Measurements from ENCODE around the gene FAM209A.

Gene FAM209A

DNA sequence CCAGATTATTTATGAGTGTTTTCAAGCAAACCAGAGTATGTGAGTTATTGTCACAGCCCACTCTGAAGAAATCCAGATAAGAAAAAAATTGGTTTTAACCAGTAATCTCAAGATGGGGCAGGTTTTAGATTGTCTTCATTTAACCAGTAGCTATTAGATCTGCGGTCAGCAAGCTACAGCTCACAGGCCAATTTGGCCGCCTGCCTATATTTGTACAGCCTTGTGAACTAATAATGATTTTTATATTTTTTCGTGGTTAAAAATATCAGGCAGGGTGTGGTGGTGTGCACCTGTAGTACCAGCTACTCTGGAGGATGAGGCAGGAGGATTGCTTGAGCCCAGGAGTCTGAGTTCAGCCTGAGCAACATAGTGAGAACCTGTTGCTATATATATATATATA, 13.5 kb downstream of the FAM209A start:
- in situ Hi-C loops (cut with MboI; ENCODE audit: low sequenced_read_pairs), result no loop called here

DNA sequence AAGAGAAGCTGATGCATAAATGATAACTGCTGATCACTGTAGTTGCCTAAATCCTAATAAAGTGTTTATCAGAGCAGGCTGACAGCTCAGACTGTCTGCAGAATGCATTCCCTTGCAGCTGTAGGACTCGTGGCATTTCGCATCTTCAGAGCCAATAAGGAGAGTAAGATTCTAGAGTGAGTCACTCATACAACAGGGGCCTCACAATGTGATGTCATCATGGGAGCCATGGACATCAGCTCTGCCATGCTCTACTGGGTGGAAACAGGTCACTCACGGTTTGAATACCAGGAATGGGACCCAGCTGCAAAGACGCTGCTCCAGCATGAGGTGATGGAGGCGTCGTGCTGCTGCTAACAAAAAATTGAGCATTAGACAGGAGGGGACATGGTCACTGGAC, 15.9 kb downstream of the FAM209A start:
- in situ Hi-C loops (cut with MboI; ENCODE audit: low sequenced_read_pairs), result no loop called here

DNA sequence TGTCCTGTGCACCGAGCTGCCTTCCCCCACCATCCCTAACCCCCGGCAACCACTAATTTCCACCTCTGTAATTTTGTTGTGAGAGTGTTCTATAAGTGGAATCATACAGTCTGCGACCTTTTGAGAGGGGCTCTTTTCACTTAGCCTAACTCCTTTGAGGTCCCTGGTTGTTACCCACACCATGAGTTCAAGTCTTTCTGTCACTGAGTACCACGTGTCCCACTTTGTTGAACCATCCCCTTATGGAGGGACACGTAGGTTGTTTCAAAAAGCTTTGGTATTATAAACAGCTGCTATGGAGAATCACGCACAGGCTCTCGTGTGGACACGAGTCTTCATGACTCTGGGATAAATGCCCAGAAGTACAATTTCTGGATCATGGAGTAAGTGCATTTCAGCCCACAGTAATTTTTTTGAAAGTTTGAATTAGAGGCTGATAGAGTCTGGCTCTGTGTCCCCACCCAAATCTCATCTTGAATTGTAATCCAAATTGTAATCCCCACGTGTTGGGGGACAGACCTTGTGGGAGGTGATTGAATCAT, 18.0 kb downstream of the FAM209A start:
- in situ Hi-C loops (cut with MboI; ENCODE audit: low sequenced_read_pairs), result no loop called here

DNA sequence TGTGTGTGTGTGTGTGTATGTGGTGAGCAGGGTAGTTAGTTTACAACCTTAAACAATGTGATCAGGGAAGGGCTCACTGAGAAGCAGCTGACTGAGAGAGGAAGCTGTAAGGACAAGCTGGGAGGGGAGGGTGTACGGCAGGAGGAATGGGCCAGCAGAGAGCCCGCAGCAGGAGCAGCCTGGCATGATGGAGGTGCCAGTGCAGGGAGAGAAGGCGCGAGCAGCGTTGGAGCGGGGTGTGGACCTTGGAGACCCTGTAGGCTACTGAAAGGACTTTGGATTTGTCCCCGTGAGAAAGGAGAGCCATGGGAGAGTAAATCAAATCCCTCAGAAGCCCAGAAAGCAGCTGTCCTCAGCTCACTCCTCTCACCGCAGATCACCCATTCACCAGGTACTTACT, 27.0 kb downstream of the FAM209A start:
- in situ Hi-C loops (cut with MboI; ENCODE audit: low sequenced_read_pairs), result loop anchor here (25.0 kb wide), 1 partner anchor 411 kb away; no protein-coding TSS in a partner anchor

GRCh38 chr20:56552911-56553629, 28.5 kb downstream of the FAM209A start:
- in situ Hi-C loops (cut with MboI; ENCODE audit: low sequenced_read_pairs), result loop anchor here (25.0 kb wide), 1 partner anchor 409 kb away; no protein-coding TSS in a partner anchor

DNA sequence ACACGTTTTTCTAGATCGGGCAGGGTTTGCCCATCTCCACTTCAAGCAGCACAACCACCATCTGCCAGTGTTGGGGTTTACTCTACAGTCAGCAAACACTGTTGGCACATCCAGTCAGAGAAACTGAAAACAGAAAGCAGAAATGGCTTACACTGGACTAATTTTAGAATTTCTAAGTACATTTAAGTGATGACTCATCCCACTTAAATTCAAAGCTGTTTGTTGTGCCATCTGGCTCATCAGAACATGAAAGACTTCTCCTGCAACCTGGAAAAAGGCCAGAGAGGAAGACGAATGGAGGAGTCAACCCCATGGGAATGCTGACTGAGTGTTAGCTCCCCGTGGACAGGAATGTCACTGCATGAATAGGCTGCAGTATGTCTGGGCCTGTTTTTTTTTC, 30.3 kb downstream of the FAM209A start:
- in situ Hi-C loops (cut with MboI; ENCODE audit: low sequenced_read_pairs), result loop anchor here (25.0 kb wide), 1 partner anchor 407 kb away; no protein-coding TSS in a partner anchor

- in situ Hi-C loops (cut with MboI; ENCODE audit: low sequenced_read_pairs), result loop anchor here (25.0 kb wide), 1 partner anchor 403 kb away; no protein-coding TSS in a partner anchor
Measured at GRCh38 chr20:56558968-56559367, 34.4 kb downstream of the FAM209A start.

- in situ Hi-C loops (cut with MboI; ENCODE audit: low sequenced_read_pairs), result loop anchor here (25.0 kb wide), 1 partner anchor 398 kb away; no protein-coding TSS in a partner anchor
Measured at GRCh38 chr20:56564526-56564925, 40.0 kb downstream of the FAM209A start.

DNA sequence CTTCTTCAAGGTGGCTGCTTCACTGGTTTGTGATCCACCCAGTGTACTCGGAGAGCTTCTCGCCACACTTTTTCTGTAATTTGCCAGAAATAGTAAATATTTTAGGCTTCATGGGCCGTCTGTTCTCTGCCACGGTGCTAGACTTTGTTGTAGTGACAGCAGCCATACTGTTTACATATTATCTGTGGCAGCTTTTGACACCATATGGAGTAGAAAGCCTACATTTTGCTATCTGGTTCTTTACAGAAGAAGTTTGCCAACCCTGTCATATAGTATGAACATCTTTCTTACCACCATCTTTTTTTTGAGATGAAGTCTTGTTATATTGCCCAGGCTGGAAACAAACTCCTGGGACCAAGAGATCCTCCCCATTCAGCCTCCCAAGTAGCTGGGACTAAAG, 41.0 kb downstream of the FAM209A start:
- in situ Hi-C loops (cut with MboI; ENCODE audit: low sequenced_read_pairs), result loop anchor here (25.0 kb wide), 1 partner anchor 397 kb away; no protein-coding TSS in a partner anchor

DNA sequence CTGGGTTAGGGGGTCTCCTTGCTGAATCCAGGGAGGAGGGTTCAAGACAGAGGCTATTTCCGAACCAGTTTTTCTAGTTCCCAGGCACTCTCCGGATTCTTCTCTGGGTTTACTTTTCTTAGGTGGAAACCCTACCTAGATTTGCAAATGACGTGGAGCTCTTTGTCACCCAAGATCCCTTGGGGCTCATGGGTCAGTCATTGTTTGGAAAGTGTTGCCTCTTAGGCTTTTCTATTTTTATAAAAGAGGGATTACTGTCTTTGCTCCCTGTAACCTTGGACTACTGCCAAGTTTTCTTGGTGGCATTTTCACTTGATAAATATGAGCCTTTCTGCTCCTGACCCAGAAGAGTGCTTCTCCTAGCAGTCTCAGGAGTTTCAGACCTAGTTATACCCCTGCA, 42.1 kb downstream of the FAM209A start:
- in situ Hi-C loops (cut with MboI; ENCODE audit: low sequenced_read_pairs), result loop anchor here (25.0 kb wide), 1 partner anchor 396 kb away; no protein-coding TSS in a partner anchor

- in situ Hi-C loops (cut with MboI; ENCODE audit: low sequenced_read_pairs), result loop anchor here (25.0 kb wide), 1 partner anchor 391 kb away; no protein-coding TSS in a partner anchor
Measured at GRCh38 chr20:56570832-56571231, 46.3 kb downstream of the FAM209A start.

- in situ Hi-C loops (cut with MboI; ENCODE audit: low sequenced_read_pairs), result loop anchor here (25.0 kb wide), 1 partner anchor 390 kb away; no protein-coding TSS in a partner anchor
Measured at GRCh38 chr20:56572172-56572571, 47.6 kb downstream of the FAM209A start.

DNA sequence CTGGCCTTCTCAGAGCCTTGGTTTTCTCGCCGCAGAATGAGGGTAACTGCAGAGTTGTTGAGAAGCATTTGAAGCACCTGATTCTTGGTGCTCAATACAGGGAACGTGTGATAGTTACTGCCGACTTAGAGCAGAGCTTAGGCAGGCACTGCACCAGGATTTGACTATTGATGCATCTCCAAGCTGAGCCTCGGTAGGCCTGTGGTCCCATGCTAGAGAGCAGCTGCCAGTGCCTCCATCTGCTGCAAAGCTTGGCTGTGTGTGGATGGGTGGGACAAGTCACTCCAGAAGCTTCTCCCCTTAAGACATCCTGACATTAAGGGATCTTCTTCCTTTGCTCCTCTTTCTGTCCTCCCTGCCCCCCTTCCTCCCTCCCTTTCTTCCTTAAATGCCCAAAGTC, 49.4 kb downstream of the FAM209A start:
- in situ Hi-C loops (cut with MboI; ENCODE audit: low sequenced_read_pairs), result loop anchor here (25.0 kb wide), 1 partner anchor 388 kb away; no protein-coding TSS in a partner anchor

- in situ Hi-C loops (cut with MboI; ENCODE audit: low sequenced_read_pairs), result loop anchor here (25.0 kb wide), 1 partner anchor 388 kb away; no protein-coding TSS in a partner anchor
Measured at GRCh38 chr20:56574531-56575142, 50.1 kb downstream of the FAM209A start.

GRCh38 chr20:56575157-56575556, 50.6 kb downstream of the FAM209A start:
- in situ Hi-C loops (cut with MboI; ENCODE audit: low sequenced_read_pairs), result no loop called here

All from HL-60/S4 treated with phorbol 12-myristate 13-acetate at 8.2 ng/mL for 4 days and 3 days (cell line).